CD4-positive, alpha-beta T cell (primary cell): ENCODE results near the gene PTPRCAP. TPM values are rescaled to one million over a fixed set of nuclear protein-coding genes. Genes with fewer than 3 reads are reported as not detected.

ENCODE experiments used
- ATAC-seq: fragments of 200-7000 bp; cut with Tn5 transposase; one replicate; pipeline ENCODE4 v1.10.0; 2022; ENCODE audit warnings: mild to moderate bottlenecking; ENCODE audit not compliant: poor library complexity
- CTCF ChIA-PET: fragments of 350-600 bp; sonication (Branson Sonifier 250); formaldehyde crosslinking; loops from one replicate; lab custom pipeline; 2021; ENCODE audit warnings: antibody characterized with exemption, inconsistent platforms; lab: Charles Lee
- POLR2A ChIA-PET: fragments of 350-600 bp; sonication (Branson Sonifier 250); formaldehyde crosslinking; loops from one replicate; lab custom pipeline; 2021; ENCODE audit warnings: antibody characterized with exemption, inconsistent platforms; lab: Charles Lee
- DNase-seq, 14 experiments: peaks; one replicate each; pipeline ENCODE4 v3.0.0-alpha.2; 2013 to 2020; ENCODE audit warnings: mixed read lengths in 2 of 14
- H3K27ac ChIP-seq, 2 donors: one replicate each; pipeline versions ENCODE4 v1.5.1 to v1.7.0; 2013; ENCODE audit warnings: low read length in 2 of 2, low read depth in 1 of 2, mild to moderate bottlenecking in 1 of 2
- H3K27me3 ChIP-seq, 2 experiments: 1 replicate in 1 of 2; 2 replicates in 1 of 2; pipeline versions ENCODE4 v1.6.1 to v1.7.0; 2013; ENCODE audit warnings: low read length in 2 of 2, control low read depth in 1 of 2, mild to moderate bottlenecking in 1 of 2, moderate library complexity in 1 of 2; ENCODE audit not compliant: insufficient read depth in 2 of 2, control insufficient read depth in 1 of 2
- H3K36me3 ChIP-seq: one replicate; pipeline ENCODE4 v1.6.1; 2013; ENCODE audit warnings: low read length, control low read depth; ENCODE audit not compliant: insufficient read depth
- H3K4me1 ChIP-seq: one replicate; pipeline ENCODE4 v1.6.1; 2013; ENCODE audit warnings: low read length, control low read depth; ENCODE audit not compliant: insufficient read depth
- H3K4me3 ChIP-seq: one replicate; pipeline ENCODE4 v1.5.1; 2013; ENCODE audit warnings: mild to moderate bottlenecking, low read length, moderate library complexity
- H3K9me3 ChIP-seq, 2 experiments: 1 replicate in 1 of 2; 2 replicates in 1 of 2; pipeline versions ENCODE4 v1.6.1 to v1.7.0; 2013; ENCODE audit warnings: low read length in 2 of 2, mild to moderate bottlenecking in 2 of 2, control low read depth in 1 of 2, moderate library complexity in 1 of 2; ENCODE audit not compliant: control insufficient read depth in 1 of 2, insufficient read depth in 1 of 2
- H3K27ac Mint-ChIP-seq: one replicate; pipeline ENCODE4 v1.8.0; 2020; ENCODE audit warnings: mixed read lengths
- H3K27me3 Mint-ChIP-seq: one replicate; pipeline ENCODE4 v1.8.0; 2021; ENCODE audit warnings: mixed read lengths
- H3K36me3 Mint-ChIP-seq: one replicate; pipeline ENCODE4 v1.8.0; 2021; ENCODE audit warnings: low read depth, mixed read lengths
- H3K4me1 Mint-ChIP-seq: one replicate; pipeline ENCODE4 v1.8.0; 2021; ENCODE audit warnings: low read depth, mixed read lengths
- H3K4me3 Mint-ChIP-seq: one replicate; pipeline ENCODE4 v1.8.0; 2020; ENCODE audit warnings: mild to moderate bottlenecking, mixed read lengths
- H3K9me3 Mint-ChIP-seq: one replicate; pipeline ENCODE4 v1.8.0; 2020; ENCODE audit warnings: mixed read lengths
- CTCF ChIP-seq: fragments of 200-600 bp; IDR thresholded peaks from one replicate; pipeline ENCODE4 v1.8.0; 2022; ENCODE audit warnings: antibody characterized with exemption, mild to moderate bottlenecking
- intact Hi-C, 2 experiments: fragments of 100-400 bp; cut with DNase I in 1 of 2; cut with micrococcal nuclease in 1 of 2; formaldehyde crosslinking; loops; one replicate each; pipeline versions ENCODE4 v1.15.1 to v1.9.0; 2023 to 2025; cut with DNase I, micrococcal nuclease
- total RNA-seq, 174 experiments: library from RNA in 2 of 174; stranded (reverse) in 2 of 174; gene quantifications; one replicate each; pipeline ENCODE4 v1.2.3 and lab custom pipeline; 2021 to 2026

The PTPRCAP gene
- total RNA-seq, 2 experiments from 2014 or later = 129 to 134 TPM

GRCh38 chr11:67465189-67465510 is 27.7 kb upstream of the PTPRCAP start:
- peaks cover 44% of the 10 kb centered on the region for H3K4me1 Mint-ChIP-seq
- Histone ChIP-seq H3K4me1 (peaks cover 61% of the 10 kb centered on the region), H3K36me3 (peaks cover 6% of the 10 kb centered on the region), H3K4me3 (peak overlapping the region; percentile 81), H3K9me3 (no peaks in the 10 kb centered on the region), H3K27ac (peak overlapping the region; percentile 87 to 89), H3K27me3 (no peaks in the 10 kb centered on the region)
- intact Hi-C loops = loop anchor here (2.0 to 5.0 kb wide), 2 partner anchors 18 to 48 kb away; partner anchors contain the start of gene CARNS1 (in 1 of the 2)
- no peaks in the 10 kb centered on the region for H3K36me3 Mint-ChIP-seq
- DNase-seq (no peak), ATAC-seq (peak; percentile 6)
- H3K9me3 Mint-ChIP-seq = no peaks in the 10 kb centered on the region
- peak overlapping the region; percentile 89 for H3K4me3 Mint-ChIP-seq
- no peak for TF ChIP-seq CTCF
- CTCF ChIA-PET = interaction anchor here (0.7 to 1.1 kb wide), 3 partner anchors 18 to 68 kb away, joined by 3 to 4 read pairs (median 4); partner anchors contain the start of gene AIP
- peak overlapping the region; percentile 93 for H3K27ac Mint-ChIP-seq
- POLR2A ChIA-PET = interaction anchor here (0.7 to 8.5 kb wide), 16 partner anchors 14 to 193 kb away, joined by 3 to 131 read pairs (median 8); partner anchors contain the start of genes AIP, CORO1B, POLD4 and PPP1CA
- no peaks in the 10 kb centered on the region for H3K27me3 Mint-ChIP-seq

- no peak for TF ChIP-seq CTCF
- Histone ChIP-seq H3K36me3 (peaks cover 6% of the 10 kb centered on the region), H3K27ac (peak overlapping the region; percentile 87 to 89), H3K4me1 (peaks cover 57% of the 10 kb centered on the region), H3K9me3 (no peaks in the 10 kb centered on the region), H3K4me3 (peak overlapping the region; percentile 81), H3K27me3 (no peaks in the 10 kb centered on the region)
- ChIA-PET CTCF (interaction anchor here (0.7 to 1.1 kb wide), 3 partner anchors 18 to 67 kb away, joined by 3 to 4 read pairs (median 4); partner anchors contain the start of gene AIP), POLR2A (interaction anchor here (0.7 to 8.5 kb wide), 15 partner anchors 14 to 187 kb away, joined by 3 to 131 read pairs (median 10); partner anchors contain the start of genes AIP, CORO1B, POLD4 and PPP1CA)
- H3K4me1 Mint-ChIP-seq = peaks cover 49% of the 10 kb centered on the region
- no peaks in the 10 kb centered on the region for H3K9me3 Mint-ChIP-seq
- H3K27ac Mint-ChIP-seq = peak overlapping the region; percentile 93
- intact Hi-C loops = loop anchor here (1.0 to 5.0 kb wide), 5 partner anchors 18 to 47 kb away; partner anchors contain the start of genes CARNS1 (in 1 of the 2), CDK2AP2 (in 1 of the 2) and RPS6KB2 (in 1 of the 2)
- peak overlapping the region; percentile 89 for H3K4me3 Mint-ChIP-seq
- H3K36me3 Mint-ChIP-seq = no peaks in the 10 kb centered on the region
- H3K27me3 Mint-ChIP-seq = no peaks in the 10 kb centered on the region
- DNase-seq (peak; percentile 87 to 97 (median 93)), ATAC-seq (peak; percentile 81)
Measured at GRCh38 chr11:67464411-67465188, 27.1 kb upstream of the PTPRCAP start.

DNA sequence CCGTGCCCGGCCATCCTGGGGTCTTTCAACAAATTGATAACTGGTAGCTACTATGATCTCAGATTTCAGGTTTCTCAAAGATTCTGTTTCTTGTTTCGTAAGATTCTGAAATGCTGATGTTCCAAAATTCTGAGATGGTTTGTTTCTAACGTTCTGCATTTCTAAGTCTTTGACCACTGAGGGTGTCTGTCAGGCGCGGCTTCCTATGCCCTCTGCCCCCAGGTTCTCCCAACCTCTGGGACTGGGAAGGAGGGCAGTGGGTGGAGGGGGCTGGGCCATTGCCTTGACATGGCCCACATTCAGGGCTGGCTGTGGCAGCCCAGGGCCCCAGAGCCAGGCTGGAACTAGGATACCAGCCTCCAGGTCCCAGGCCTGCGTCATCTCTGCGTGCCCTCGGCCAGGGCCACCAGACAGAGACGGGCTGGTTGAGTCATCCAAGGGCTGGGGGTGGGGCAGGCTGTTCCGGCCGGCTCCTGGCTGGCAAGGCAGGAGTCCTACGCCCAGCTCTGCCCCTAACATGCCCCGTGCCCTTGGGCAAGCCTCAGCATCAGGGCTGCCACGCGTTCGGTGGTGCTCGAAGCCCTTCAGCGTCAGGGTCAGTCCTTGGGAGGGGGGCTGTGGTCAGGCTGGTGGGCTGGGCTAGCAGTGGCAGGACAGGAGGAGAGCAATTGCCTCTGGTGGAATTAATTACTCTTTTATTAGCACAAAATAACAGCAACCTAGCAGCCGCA is 26.4 kb upstream of the PTPRCAP start:
- no peaks in the 10 kb centered on the region for H3K36me3 Mint-ChIP-seq
- peak overlapping the region; percentile 93 for H3K27ac Mint-ChIP-seq
- H3K4me3 ChIP-seq = peak overlapping the region; percentile 81
- CTCF ChIA-PET = no interaction called here
- peaks cover 45% of the 10 kb centered on the region for H3K4me1 Mint-ChIP-seq
- H3K9me3 ChIP-seq = no peaks in the 10 kb centered on the region
- no peaks in the 10 kb centered on the region for H3K27me3 Mint-ChIP-seq
- no peaks in the 10 kb centered on the region for H3K27me3 ChIP-seq
- no peak for TF ChIP-seq CTCF
- intact Hi-C loops = loop anchor here (1.0 to 2.0 kb wide), 4 partner anchors 17 to 44 kb away; partner anchors contain the start of genes CDK2AP2 (in 1 of the 2) and RPS6KB2 (in 1 of the 2)
- peak overlapping the region; percentile 63 to 89 for H3K27ac ChIP-seq
- H3K9me3 Mint-ChIP-seq = no peaks in the 10 kb centered on the region
- H3K4me3 Mint-ChIP-seq = peak overlapping the region; percentile 89
- peaks cover 6% of the 10 kb centered on the region for H3K36me3 ChIP-seq
- peak in 2 of 14 experiments; percentile 56 to 70 for DNase-seq
- no peak for ATAC-seq
- POLR2A ChIA-PET = interaction anchor here (0.6 to 8.5 kb wide), 5 partner anchors 21 to 166 kb away, joined by 3 to 131 read pairs (median 7); partner anchors contain the start of genes AIP, NUDT8 and PTPRCAP
- H3K4me1 ChIP-seq = peaks cover 51% of the 10 kb centered on the region
